GM12878 (cell line): ENCODE results near the gene PCDHGA7. TPM values are rescaled to one million over a fixed set of nuclear protein-coding genes. Genes with fewer than 3 reads are reported as not detected.

Experiments used
- ATAC-seq: fragments of 200-7000 bp; cut with Tn5 transposase; 3 replicates; pipeline ENCODE4 v1.9.1; 2020; ENCODE audit warnings: mild to moderate bottlenecking, moderate library complexity
- Bru-seq: library from RNA; stranded (reverse); fragments of 400-500 nt; gene quantifications from one replicate; lab custom pipeline; 2021; lab: Mats Ljungman, UMichigan
- BruChase-seq, 2 experiments: library from RNA; stranded (reverse); fragments of 400-500 nt; gene quantifications; one replicate each; lab custom pipeline; 2021; lab: Mats Ljungman, UMichigan
- BruUV-seq: library from RNA; stranded (reverse); fragments of 400-500 nt; replicated peaks from 2 replicates; lab custom pipeline; 2021; lab: Mats Ljungman, UMichigan
- CTCF ChIA-PET: fragments of 300-600 bp; sonication (Branson Sonifier 250); formaldehyde crosslinking; extraction: SDS; loops from one replicate; lab custom pipeline; 2021; ENCODE audit warnings: inconsistent platforms; lab: Yijun Ruan, JAX
- POLR2A ChIA-PET: fragments of 350-600 bp; formaldehyde crosslinking; extraction: SDS; loops from one replicate; lab custom pipeline; 2021; ENCODE audit warnings: inconsistent platforms; lab: Charles Lee
- RAD21 ChIA-PET: fragments of 300-600 bp; sonication (Branson Sonifier 250); formaldehyde crosslinking; loops from one replicate; lab custom pipeline; 2023; ENCODE audit warnings: antibody characterized with exemption; ENCODE audit not compliant: unreplicated experiment; lab: Charles Lee
- SMC1A ChIA-PET: fragments of 300-600 bp; sonication (Branson Sonifier 250); formaldehyde crosslinking; loops from one replicate; lab custom pipeline; 2023; ENCODE audit not compliant: unreplicated experiment, uncharacterized antibody; lab: Charles Lee
- DNase-seq: peaks from one replicate; pipeline ENCODE4 v3.0.0-alpha.2; 2011; ENCODE audit warnings: low read depth, low spot score
- FAIRE-seq: peaks from 3 replicates; lab custom pipeline; 2011; peaks lifted over from hg19 to GRCh38; lab: Jason Lieb, UNC
- H2AFZ ChIP-seq: 2 replicates; pipeline ENCODE4 v1.6.0; 2011; ENCODE audit warnings: low read depth, low read length, control low read depth; ENCODE audit not compliant: control insufficient read depth
- H3K27ac ChIP-seq: 2 replicates; pipeline ENCODE4 v1.5.1; 2011; ENCODE audit warnings: control low read depth; ENCODE audit not compliant: control insufficient read depth, insufficient read depth
- H3K27me3 ChIP-seq, 2 experiments: replicated peaks in 1 of 2; 2 replicates each; pipeline versions ENCODE4 v1.6.0 to v1.6.1; 2011; ENCODE audit warnings: low read length in 1 of 2; ENCODE audit not compliant: control insufficient read depth in 2 of 2, insufficient read depth in 2 of 2
- H3K36me3 ChIP-seq, 2 experiments: 2 replicates each; pipeline ENCODE4 v1.5.1; 2011; ENCODE audit warnings: low read length in 1 of 2; ENCODE audit not compliant: control insufficient read depth in 2 of 2, insufficient read depth in 2 of 2
- H3K4me1 ChIP-seq: 2 replicates; pipeline ENCODE4 v1.6.1; 2011; ENCODE audit warnings: mild to moderate bottlenecking, low read length, moderate library complexity, mixed read lengths; ENCODE audit not compliant: control insufficient read depth, insufficient read depth
- H3K4me2 ChIP-seq: 2 replicates; pipeline ENCODE4 v1.6.0; 2011; ENCODE audit warnings: control low read depth; ENCODE audit not compliant: control insufficient read depth, insufficient read depth
- H3K4me3 ChIP-seq: fragments of 200-600 bp; sonication (generic); 2 replicates; pipeline ENCODE4 v1.5.1; 2016
- H3K79me2 ChIP-seq: 2 replicates; pipeline ENCODE4 v1.6.0; 2011; ENCODE audit warnings: low read length; ENCODE audit not compliant: control insufficient read depth, insufficient read depth
- H3K9ac ChIP-seq: 2 replicates; pipeline ENCODE4 v1.8.0; 2011; ENCODE audit warnings: low read length, control low read depth, mixed read lengths; ENCODE audit not compliant: control insufficient read depth, insufficient read depth
- H3K9me3 ChIP-seq: replicated peaks from 3 replicates; pipeline ENCODE4 v1.5.1; 2011; ENCODE audit warnings: mild to moderate bottlenecking, low read length; ENCODE audit not compliant: control insufficient read depth, insufficient read depth
- H4K20me1 ChIP-seq: 2 replicates; pipeline ENCODE4 v1.6.0; 2011; ENCODE audit not compliant: control insufficient read depth, insufficient read depth
- ESRRA ChIP-seq: IDR thresholded peaks from 2 replicates; pipeline ENCODE4 v1.6.1; 2012; ENCODE audit warnings: mild to moderate bottlenecking, low read length, improper control_type of control experiment
- GABPA ChIP-seq: IDR thresholded peaks from 2 replicates; pipeline ENCODE4 v1.6.1; 2014; ENCODE audit warnings: antibody characterized with exemption, low read depth, mild to moderate bottlenecking, inconsistent platforms
- NFYB ChIP-seq: IDR thresholded peaks from 2 replicates; pipeline ENCODE4 v1.6.1; 2011; ENCODE audit warnings: low read depth, mild to moderate bottlenecking, low read length, improper control_type of control experiment, moderate library complexity; ENCODE audit not compliant: insufficient read depth
- ZNF622 ChIP-seq: fragments of 450-650 bp; IDR thresholded peaks from 2 replicates; pipeline ENCODE4 v1.6.1; 2017; ENCODE audit warnings: mild to moderate bottlenecking, inconsistent platforms
- WGBS: methylation state at CpG from one replicate; pipeline ENCODE4 v1.1.6; 2016; ENCODE audit warnings: low lambda C conversion rate; ENCODE audit not compliant: insufficient replicate concordance, insufficient coverage; ENCODE audit errors: missing lambda C conversion rate; 5-methylcytosine and 5-hydroxymethylcytosine counted together
- in situ Hi-C: fragments of 300-500 bp; cut with MboI; formaldehyde crosslinking; loops from 9 replicates; pipeline ENCODE4 v1.14.3; 2018; ENCODE audit warnings: mixed read lengths
- intact Hi-C: fragments of 100-400 bp; cut with micrococcal nuclease; formaldehyde crosslinking; loops from one replicate; pipeline ENCODE4 v1.14.2; 2022; ENCODE audit not compliant: unreplicated experiment
- long read RNA-seq, 2 experiments: library from polyadenylated mRNA; unstranded; transcript quantifications; one replicate each; pipeline ENCODE4 v2.0.0, GENCODE V29; 2019 to 2020
- polyA minus RNA-seq, 3 experiments: library from RNA; depleted of rRNA, polyadenylated mRNA; stranded (reverse); fragments of >200 nt; gene quantifications; 2 replicates each; pipeline ENCODE4 v1.2.3, GENCODE V29; 2011
- polyA plus RNA-seq, 11 experiments: library from polyadenylated mRNA; depleted of rRNA in 4 of 11; unstranded in 6 of 11; stranded (reverse) in 5 of 11; fragments of >200 nt; fragmentation: Nextera tagmentation in 4 of 11; fragmentation: Illumina TruSeq in 1 of 11; extraction: Ambion mirVana in 4 of 11; extraction: Trizol in 1 of 11; gene quantifications; 1 replicate in 1 of 11; 2 replicates in 10 of 11; pipeline versions ENCODE4 v1.2.1 to v1.2.3, GENCODE V29; 2011 to 2016; ENCODE audit warnings: inconsistent platforms in 2 of 11, missing spikeins in 2 of 11, low read depth in 1 of 11
- total RNA-seq, 4 experiments: library from RNA; depleted of rRNA in 3 of 4; stranded (reverse); fragments of >200 nt in 3 of 4; fragmentation: Illumina TruSeq in 1 of 4; extraction: Trizol in 1 of 4; gene quantifications; 2 replicates each; pipeline versions ENCODE4 v1.2.1 to v1.2.3, GENCODE V29; 2013 to 2021
- TF ChIP-seq, protein P1 (sequence below): fragments of 450-650 bp; formaldehyde crosslinking; IDR thresholded peaks from 2 replicates; pipeline ENCODE4 v1.4.0; 2020; ENCODE audit warnings: mild to moderate bottlenecking, moderate library complexity
- TF ChIP-seq, protein P2 (sequence below): fragments of 450-650 bp; IDR thresholded peaks from 2 replicates; pipeline ENCODE4 v1.6.1; 2017; ENCODE audit warnings: antibody characterized with exemption, mild to moderate bottlenecking, moderate library complexity
- TF ChIP-seq, protein P3 (sequence below): fragments of 450-650 bp; IDR thresholded peaks from 2 replicates; pipeline ENCODE4 v1.6.1; 2017; ENCODE audit warnings: mild to moderate bottlenecking, moderate library complexity

The PCDHGA7 gene
- 3.8 and 3.9 TPM in 2 replicates for total RNA-seq (2013; cell fraction: nucleolus; rRNA removed)
- 0.11 and 0.16 TPM in 2 replicates for total RNA-seq (2014; rRNA removed)
- total RNA-seq (2014; rRNA removed; fragmentation: Illumina TruSeq; extraction: Trizol): 0.05 and 0.09 TPM in 2 replicates
- 0.08 and 0.18 TPM in 2 replicates for total RNA-seq (2021)
- 0.09 TPM for polyA plus RNA-seq (2011; ENCODE audit: low read depth)
- 0.03 and 0.04 TPM in 2 replicates for polyA plus RNA-seq (2011; rRNA removed)
- 0.02 TPM in 1 of 2 replicates, not detected in the other for polyA plus RNA-seq (2011; cell fraction: cytosol; rRNA removed)
- polyA plus RNA-seq (2011; cell fraction: nucleus; rRNA removed): 0.27 and 0.34 TPM in 2 replicates
- polyA plus RNA-seq (2012): 0.07 and 0.11 TPM in 2 replicates
- 0.01 TPM in 1 of 2 replicates, not detected in the other for polyA plus RNA-seq (2014; fragmentation: Illumina TruSeq; extraction: Trizol)
- polyA plus RNA-seq (2014; fragmentation: Nextera tagmentation; extraction: Ambion mirVana): not detected
- 0.08 TPM in 1 of 2 replicates, not detected in the other for polyA plus RNA-seq (2014; rRNA removed)
- polyA plus RNA-seq (2016; fragmentation: Nextera tagmentation; extraction: Ambion mirVana): under 1 TPM in 1 of 2 experiments, not detected in 1; 0.05 TPM
- 0.21 TPM in 1 of 2 replicates, not detected in the other for polyA minus RNA-seq (2011; rRNA and poly(A)+ RNA removed)
- polyA minus RNA-seq (2011; cell fraction: cytosol; rRNA and poly(A)+ RNA removed): not detected in 2 replicates
- polyA minus RNA-seq (2011; cell fraction: nucleus; rRNA and poly(A)+ RNA removed): 0.12 and 0.48 TPM in 2 replicates
- percentile 31 among the genes with signal in this experiment for Bru-seq, nascent RNA
- BruChase-seq, experiment 1, labeled RNA remaining after a 6-hour chase: percentile 32 among the genes with signal in this experiment
- percentile 32 among the genes with signal in this experiment for BruChase-seq, experiment 2, labeled RNA remaining after a 2-hour chase
- long read RNA-seq, experiment 1, partial matches to known transcripts: 0 of 1 reads
- long read RNA-seq, experiment 1, other reads (novel, unspliced or antisense): 0 of 1 reads
- long read RNA-seq, experiment 2: 0 reads

DNA sequence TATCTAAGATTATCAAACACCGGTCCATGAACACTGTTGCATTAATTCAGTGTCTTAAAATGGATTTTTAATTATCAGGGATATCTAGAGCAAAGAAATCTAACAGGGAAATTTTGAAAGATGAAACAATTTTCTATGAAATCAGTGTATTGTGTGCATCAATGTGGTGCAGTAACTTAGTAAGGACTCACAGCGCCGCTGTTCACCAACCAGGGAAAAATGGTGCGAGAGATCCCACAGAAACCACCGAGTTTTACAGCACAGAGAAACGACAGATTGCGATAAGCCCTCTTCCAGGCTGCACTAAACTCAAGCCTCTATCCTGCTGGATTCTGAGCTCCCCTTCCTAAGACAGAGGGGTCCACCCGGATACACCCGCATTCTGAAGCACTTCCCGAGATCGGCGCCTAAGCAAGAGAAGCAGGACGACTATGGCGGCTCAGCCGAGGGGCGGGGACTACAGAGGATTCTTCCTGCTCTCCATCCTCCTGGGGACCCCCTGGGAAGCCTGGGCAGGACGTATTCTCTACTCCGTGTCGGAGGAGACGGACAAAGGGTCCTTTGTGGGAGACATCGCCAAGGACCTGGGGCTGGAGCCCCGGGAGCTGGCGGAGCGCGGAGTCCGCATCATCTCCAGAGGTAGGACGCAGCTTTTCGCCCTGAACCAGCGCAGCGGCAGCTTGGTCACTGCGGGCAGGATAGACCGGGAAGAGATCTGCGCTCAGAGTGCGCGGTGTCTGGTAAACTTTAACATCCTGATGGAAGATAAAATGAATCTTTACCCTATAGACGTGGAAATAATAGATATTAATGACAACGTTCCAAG is at the start of gene PCDHGA7:
Gene PCDHGA7, plus strand, starts transcription at position 274 of the 826 bp plus-strand sequence. Its CDS starts 158 bp downstream, at position 432.
- BruUV-seq: no TSS peak
- RAD21 ChIA-PET: no interaction called here
- H3K27ac ChIP-seq: no peak within 1 kb of the TSS
- ATAC-seq (no peak), DNase-seq (no peak), FAIRE-seq (no peak)
- CTCF ChIA-PET: interaction anchor here (0.8 to 1.5 kb wide), 2 partner anchors 9 to 175 kb away, joined by 3 read pairs; no protein-coding TSS in a partner anchor
- no peaks in the 10 kb centered on the region for H3K79me2 ChIP-seq
- POLR2A ChIA-PET: no interaction called here
- 13% methylated on average over 37 of the region's 37 CpGs for WGBS
- no peak within 1 kb of the TSS for H3K4me2 ChIP-seq
- H3K36me3 ChIP-seq: no peaks in the 10 kb centered on the region
- H4K20me1 ChIP-seq: no peaks in the 10 kb centered on the region
- no peaks in the 10 kb centered on the region; the same call in 2 of the 3 replicates for H3K9me3 ChIP-seq
- no peaks in the 10 kb centered on the region for H3K27me3 ChIP-seq
- intact Hi-C loops (no loop called here), in situ Hi-C loops (no loop called here)
- H2AFZ ChIP-seq: no peak within 1 kb of the TSS
- no peak within 1 kb of the TSS for H3K9ac ChIP-seq
- no peak within 1 kb of the TSS for H3K4me3 ChIP-seq
- SMC1A ChIA-PET: no interaction called here
- no peaks in the 10 kb centered on the region for H3K4me1 ChIP-seq
- TF ChIP-seq, protein P1, sequence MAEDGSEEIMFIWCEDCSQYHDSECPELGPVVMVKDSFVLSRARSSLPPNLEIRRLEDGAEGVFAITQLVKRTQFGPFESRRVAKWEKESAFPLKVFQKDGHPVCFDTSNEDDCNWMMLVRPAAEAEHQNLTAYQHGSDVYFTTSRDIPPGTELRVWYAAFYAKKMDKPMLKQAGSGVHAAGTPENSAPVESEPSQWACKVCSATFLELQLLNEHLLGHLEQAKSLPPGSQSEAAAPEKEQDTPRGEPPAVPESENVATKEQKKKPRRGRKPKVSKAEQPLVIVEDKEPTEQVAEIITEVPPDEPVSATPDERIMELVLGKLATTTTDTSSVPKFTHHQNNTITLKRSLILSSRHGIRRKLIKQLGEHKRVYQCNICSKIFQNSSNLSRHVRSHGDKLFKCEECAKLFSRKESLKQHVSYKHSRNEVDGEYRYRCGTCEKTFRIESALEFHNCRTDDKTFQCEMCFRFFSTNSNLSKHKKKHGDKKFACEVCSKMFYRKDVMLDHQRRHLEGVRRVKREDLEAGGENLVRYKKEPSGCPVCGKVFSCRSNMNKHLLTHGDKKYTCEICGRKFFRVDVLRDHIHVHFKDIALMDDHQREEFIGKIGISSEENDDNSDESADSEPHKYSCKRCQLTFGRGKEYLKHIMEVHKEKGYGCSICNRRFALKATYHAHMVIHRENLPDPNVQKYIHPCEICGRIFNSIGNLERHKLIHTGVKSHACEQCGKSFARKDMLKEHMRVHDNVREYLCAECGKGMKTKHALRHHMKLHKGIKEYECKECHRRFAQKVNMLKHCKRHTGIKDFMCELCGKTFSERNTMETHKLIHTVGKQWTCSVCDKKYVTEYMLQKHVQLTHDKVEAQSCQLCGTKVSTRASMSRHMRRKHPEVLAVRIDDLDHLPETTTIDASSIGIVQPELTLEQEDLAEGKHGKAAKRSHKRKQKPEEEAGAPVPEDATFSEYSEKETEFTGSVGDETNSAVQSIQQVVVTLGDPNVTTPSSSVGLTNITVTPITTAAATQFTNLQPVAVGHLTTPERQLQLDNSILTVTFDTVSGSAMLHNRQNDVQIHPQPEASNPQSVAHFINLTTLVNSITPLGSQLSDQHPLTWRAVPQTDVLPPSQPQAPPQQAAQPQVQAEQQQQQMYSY (CRISPR knock-in tag): no peak
- TF ChIP-seq, protein P2, sequence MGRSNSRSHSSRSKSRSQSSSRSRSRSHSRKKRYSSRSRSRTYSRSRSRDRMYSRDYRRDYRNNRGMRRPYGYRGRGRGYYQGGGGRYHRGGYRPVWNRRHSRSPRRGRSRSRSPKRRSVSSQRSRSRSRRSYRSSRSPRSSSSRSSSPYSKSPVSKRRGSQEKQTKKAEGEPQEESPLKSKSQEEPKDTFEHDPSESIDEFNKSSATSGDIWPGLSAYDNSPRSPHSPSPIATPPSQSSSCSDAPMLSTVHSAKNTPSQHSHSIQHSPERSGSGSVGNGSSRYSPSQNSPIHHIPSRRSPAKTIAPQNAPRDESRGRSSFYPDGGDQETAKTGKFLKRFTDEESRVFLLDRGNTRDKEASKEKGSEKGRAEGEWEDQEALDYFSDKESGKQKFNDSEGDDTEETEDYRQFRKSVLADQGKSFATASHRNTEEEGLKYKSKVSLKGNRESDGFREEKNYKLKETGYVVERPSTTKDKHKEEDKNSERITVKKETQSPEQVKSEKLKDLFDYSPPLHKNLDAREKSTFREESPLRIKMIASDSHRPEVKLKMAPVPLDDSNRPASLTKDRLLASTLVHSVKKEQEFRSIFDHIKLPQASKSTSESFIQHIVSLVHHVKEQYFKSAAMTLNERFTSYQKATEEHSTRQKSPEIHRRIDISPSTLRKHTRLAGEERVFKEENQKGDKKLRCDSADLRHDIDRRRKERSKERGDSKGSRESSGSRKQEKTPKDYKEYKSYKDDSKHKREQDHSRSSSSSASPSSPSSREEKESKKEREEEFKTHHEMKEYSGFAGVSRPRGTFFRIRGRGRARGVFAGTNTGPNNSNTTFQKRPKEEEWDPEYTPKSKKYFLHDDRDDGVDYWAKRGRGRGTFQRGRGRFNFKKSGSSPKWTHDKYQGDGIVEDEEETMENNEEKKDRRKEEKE: no peak
- TF ChIP-seq NFYB (no peak), ESRRA (no peak), GABPA (no peak), ZNF622 (no peak)
- TF ChIP-seq, protein P3, sequence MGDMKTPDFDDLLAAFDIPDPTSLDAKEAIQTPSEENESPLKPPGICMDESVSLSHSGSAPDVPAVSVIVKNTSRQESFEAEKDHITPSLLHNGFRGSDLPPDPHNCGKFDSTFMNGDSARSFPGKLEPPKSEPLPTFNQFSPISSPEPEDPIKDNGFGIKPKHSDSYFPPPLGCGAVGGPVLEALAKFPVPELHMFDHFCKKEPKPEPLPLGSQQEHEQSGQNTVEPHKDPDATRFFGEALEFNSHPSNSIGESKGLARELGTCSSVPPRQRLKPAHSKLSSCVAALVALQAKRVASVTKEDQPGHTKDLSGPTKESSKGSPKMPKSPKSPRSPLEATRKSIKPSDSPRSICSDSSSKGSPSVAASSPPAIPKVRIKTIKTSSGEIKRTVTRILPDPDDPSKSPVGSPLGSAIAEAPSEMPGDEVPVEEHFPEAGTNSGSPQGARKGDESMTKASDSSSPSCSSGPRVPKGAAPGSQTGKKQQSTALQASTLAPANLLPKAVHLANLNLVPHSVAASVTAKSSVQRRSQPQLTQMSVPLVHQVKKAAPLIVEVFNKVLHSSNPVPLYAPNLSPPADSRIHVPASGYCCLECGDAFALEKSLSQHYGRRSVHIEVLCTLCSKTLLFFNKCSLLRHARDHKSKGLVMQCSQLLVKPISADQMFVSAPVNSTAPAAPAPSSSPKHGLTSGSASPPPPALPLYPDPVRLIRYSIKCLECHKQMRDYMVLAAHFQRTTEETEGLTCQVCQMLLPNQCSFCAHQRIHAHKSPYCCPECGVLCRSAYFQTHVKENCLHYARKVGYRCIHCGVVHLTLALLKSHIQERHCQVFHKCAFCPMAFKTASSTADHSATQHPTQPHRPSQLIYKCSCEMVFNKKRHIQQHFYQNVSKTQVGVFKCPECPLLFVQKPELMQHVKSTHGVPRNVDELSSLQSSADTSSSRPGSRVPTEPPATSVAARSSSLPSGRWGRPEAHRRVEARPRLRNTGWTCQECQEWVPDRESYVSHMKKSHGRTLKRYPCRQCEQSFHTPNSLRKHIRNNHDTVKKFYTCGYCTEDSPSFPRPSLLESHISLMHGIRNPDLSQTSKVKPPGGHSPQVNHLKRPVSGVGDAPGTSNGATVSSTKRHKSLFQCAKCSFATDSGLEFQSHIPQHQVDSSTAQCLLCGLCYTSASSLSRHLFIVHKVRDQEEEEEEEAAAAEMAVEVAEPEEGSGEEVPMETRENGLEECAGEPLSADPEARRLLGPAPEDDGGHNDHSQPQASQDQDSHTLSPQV: no peak
